Fibroblast of lung (primary cell): ENCODE results near the gene CAMTA1.

ENCODE experiments used
- EZH2 ChIP-seq: IDR thresholded peaks from 2 replicates; pipeline ENCODE4 v1.5.1; 2012; ENCODE audit warnings: low read length, control low read depth, mild to moderate bottlenecking; ENCODE audit errors: missing control alignments
- TF ChIP-seq, protein P1 (sequence below), 2 donors: IDR thresholded peaks in 1 of 2; conservative IDR thresholded peaks in 1 of 2; 1 replicate in 1 of 2; 2 replicates in 1 of 2; pipeline ENCODE4 v1.5.1; 2011 to 2012; ENCODE audit warnings: low read length in 2 of 2, control low read depth in 1 of 2, inconsistent platforms in 1 of 2, low read depth in 1 of 2, mild to moderate bottlenecking in 1 of 2

GRCh38 chr1:6882414-6882813 is 97.2 kb downstream of the CAMTA1 start:
- TF ChIP-seq, protein P1, sequence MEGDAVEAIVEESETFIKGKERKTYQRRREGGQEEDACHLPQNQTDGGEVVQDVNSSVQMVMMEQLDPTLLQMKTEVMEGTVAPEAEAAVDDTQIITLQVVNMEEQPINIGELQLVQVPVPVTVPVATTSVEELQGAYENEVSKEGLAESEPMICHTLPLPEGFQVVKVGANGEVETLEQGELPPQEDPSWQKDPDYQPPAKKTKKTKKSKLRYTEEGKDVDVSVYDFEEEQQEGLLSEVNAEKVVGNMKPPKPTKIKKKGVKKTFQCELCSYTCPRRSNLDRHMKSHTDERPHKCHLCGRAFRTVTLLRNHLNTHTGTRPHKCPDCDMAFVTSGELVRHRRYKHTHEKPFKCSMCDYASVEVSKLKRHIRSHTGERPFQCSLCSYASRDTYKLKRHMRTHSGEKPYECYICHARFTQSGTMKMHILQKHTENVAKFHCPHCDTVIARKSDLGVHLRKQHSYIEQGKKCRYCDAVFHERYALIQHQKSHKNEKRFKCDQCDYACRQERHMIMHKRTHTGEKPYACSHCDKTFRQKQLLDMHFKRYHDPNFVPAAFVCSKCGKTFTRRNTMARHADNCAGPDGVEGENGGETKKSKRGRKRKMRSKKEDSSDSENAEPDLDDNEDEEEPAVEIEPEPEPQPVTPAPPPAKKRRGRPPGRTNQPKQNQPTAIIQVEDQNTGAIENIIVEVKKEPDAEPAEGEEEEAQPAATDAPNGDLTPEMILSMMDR (conservative IDR thresholded peaks at IDR 0.05 in 1 of 2, IDR thresholded peaks at IDR 0.05 in 1 of 2; ENCODE audit: low read depth in 1 of 2, low read length in 2 of 2), result no peak
- TF ChIP-seq EZH2, result no peak
